GM21526 (cell line): ENCODE measurements around the gene PSMB11.
A peak's percentile ranks its signal among the peaks of the same experiment; 100 is the strongest.

Source experiments
- ATAC-seq: cut with Tn5 transposase; IDR thresholded peaks from one replicate; pipeline ENCODE4 v1.9.1; 2021; ENCODE audit warnings: moderate library complexity; ENCODE audit not compliant: unreplicated experiment, low FRiP score

The PSMB11 gene

DNA sequence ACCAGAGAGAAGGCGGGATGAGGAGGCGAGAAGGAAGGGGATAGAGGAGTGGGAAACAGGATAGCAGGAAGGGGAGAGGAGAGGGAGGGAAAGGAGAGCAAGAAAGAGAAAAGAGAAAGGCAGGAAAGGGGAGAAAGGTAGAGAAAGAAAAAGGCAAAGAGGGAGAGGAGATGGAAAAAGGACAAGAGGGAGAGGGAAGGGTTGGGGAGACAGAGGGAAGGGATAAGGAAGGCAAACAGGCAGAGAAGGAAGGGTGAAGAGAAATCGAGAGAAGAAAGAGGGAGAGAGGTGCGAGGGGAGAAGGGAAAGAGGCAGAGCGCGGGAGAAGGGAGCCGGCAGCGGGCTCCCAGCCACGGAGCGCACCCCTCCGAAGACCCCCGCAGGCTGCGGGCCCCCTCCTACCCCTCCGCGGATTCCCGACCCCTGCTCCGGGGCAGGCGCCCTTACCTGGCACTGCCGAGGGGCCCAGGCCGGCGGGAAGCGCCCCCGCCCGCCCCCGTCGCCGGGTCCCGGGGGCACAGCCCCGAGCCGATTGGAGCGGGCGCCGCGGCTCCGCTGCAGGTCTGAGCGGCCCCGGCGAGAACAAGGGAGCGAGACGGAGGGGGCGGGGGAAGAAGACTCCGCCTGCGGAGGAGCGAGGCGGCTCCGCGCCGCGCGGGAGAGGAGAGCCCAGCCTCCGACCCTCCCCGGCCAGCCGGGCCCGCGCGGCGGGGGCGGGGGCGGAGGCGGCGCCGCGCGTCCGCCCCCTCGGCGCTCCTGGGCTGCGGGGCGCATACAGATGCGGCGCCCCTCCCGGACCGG is 15.1 kb downstream of the PSMB11 start, which contains the start of gene CDH24:
TSS of gene CDH24 (minus strand) at position 565 of the 801 bp plus-strand sequence. CDS start 1,787 bp downstream, outside the sequence.
- ATAC-seq, result peak; percentile 39

DNA sequence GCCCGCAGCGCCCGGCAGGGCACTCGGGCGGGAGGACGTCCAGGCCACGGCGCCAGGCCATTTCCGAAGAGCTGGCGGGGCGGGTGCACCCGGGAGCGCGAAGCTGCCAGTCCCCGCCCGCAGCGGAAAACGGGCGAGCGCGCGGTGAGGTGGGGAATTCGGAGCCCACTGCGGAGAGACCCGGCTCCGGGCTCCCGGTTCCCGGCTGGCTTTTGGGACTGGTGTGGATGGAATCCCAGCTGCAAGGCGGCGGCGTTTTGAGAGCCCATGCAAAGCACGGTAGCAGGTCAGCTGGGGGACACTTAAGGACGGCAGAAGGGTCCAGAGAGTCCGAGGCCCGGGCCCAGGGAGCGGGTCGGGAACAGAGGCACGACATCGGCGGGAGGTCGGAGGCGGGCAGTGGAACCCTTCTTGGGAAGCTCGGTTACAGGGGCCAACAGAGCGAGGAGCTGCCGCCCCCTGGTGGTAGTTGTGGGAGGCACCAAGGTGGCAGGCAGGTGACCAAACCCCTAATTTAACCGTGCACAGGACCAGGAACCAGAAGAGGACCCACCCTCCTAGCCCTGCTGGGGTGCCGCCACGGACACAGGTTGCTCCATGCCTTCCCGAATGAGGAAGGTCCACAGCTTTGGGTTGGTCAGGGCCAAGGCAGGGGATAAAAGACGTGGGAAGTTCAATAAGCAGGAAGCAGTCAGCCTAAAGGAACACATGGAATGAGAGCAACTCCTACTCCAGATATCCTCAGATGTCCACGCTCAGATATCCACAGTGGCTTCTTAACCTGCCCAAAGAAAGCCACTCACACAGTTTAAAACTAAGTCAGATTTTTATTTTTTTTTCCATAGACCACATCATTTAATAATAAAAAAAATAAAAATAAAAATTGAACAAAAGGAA is 16.0 kb downstream of the PSMB11 start:
- peak; percentile 56 for ATAC-seq

DNA sequence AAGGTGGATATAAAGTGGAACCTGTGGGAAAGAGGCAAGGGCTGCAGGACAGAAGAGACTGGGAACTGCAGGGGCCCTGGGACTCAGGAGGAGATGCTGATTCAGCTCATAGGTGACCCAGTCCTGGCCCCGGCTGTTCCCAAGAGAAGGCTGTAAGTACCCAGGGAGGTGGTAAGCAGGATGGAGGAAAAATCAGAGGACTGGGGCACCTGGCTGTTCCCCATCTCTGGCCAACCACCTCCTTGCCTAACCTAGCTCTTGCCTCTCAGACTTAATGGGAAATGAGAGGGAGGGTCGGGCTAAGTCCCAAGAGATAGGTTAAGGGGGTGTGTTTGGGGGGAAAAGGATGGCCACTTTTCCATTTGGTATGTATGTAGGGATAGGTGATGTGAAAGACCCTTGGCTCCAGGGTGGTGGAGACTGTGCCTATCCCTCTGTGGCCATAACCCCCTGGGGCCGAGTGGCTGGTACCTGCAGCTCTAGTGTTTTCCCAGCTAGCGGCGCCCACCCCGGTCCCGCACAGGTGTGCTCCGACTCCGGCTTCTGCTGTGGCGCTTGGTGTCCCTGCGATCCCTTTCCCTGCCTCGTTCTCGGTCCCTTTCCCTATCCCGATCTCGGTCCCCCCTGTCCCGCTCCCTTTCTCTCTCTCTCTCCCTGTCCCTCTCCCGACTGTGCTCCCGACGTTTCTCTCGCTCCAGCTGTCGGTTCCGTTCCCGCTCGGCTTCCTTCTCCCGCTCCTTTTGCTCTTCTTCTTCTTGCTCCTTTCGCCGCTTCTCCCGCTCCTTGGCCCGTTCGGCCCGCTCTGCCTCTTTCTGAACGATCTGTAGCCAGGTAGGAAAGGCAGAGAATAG is 16.9 kb downstream of the PSMB11 start:
- no peak for ATAC-seq

DNA sequence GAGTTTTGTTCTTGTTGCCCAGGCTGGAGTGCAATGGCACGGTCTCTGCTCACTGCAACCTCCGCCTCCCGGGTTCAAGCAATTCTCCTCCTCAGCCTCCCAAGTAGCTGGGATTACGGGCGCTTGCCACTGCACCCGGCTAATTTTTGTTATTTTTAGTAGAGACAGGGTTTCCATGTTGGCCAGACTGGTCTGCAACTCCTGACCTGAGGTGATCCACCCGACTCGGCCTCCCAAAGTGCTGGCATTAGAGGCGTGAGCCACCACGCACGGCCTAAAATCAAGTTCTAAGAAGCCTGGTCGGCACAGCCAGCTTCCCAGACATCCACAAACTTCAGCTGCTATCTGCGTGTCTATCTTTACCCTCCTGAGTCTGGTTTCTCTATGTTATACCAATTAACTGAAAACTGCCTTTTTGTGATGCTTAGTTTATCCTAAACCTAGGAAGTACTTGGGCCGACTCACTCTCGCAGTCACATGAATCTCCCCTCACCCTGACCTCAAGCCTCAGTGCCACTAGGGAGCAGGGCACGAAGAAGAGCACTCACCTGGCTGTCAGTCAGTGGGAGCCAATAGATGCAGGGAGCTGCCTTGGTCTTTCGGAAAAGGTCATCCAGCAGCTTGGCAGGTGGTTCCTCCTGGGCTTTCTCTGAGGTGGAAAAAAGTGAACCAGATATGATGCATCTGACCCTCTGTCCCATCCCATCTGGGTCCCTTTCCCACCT is 18.7 kb downstream of the PSMB11 start:
- no peak for ATAC-seq

DNA sequence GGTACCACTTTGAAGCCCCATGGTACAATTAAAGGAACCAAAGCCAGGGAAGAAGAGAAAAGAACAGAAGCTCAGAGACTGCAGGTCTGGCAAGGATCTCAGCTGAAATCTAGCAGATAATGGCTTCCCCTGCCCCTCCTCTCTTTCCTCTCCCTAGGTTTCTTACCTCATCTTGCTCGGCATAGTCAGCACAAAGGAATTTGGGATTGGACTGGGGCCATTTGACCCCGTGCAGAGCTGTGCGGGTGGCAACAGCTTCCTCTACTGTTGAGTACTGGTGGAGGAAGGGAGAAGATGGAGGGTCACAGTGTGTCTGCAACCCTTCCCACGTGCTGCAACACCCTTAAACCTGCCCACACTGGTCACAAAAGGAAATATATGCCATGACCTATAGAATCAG is 20.0 kb downstream of the PSMB11 start:
- no peak for ATAC-seq

DNA sequence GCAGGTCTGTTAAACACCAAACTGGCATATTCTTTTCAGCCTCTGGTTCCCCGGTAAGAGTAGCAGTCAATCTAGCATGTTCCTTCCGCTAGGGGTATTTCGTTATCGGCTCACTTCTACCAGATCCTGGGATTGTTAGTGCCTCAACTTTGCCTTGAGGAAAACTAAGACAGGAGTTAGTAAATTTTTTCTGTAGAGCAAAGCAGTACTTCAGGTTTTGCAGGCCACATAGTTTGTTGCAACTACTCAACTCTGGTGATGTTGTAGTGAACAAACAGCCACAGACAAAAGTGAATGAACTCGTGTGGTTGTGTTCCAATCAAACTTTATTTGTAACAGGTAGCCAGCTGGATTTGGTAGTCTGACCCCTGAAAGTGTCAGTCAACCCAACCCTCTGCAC is 21.6 kb downstream of the PSMB11 start:
- ATAC-seq, result no peak

DNA sequence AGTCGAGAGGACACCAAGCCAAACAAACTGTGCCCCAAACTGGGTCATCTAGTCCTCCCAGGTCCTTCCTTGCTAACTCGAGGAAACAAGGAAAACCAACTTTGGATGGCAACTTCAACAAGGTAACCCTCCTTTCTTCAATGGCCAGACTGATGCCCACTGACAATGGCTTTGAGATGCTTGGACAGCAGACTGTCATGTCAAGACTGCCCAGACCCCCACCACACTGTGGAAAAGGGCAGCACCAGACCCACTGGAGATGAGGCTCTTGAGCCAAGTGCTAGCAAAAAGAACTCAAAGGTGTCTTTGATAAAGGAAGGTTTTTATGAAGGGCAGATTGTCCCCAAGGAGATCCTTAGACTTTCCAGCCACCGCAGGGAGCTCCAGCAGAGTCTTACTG is 24.4 kb downstream of the PSMB11 start:
- ATAC-seq, result no peak

DNA sequence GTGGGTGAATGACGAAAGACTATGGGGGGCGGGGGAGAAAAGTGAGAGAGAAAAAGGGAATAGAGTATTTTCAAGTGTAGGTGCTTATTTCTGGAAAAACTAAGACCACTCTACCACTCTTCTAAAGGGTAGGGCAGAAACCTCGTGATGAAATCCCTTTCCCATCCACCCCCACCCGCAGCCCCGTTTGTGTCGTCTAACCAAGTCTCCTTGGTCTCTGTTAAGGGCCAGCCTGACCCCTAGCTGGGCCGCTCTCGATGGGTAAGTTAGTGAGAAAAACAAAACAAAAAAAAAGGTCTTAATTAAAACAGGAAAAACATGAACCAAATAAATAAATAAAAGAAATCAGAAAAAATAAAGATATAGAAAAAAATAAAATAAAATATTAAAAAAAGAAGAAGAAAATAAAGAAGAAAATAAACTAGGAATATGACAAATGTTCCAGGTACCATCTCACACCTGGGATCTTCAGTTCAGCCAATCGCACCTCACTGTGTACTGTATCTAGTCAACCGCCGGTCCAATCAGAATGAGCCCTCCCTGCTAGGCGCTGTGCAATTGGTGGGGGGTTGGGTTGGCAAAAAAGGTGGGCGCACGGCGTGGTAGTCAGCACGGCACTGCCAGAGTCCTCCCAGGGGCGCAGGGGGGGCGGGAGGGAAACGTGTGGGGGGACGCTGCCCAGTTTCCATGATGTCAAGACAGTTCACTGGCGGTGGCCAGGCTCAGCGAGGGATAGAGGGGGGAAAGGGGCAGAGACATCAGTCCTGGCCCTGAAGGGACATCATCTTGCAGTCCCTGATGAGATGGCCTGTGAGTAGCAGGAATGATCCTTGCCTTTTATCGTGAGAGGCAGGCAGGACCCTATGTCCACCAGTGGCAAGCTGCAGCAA is 25.1 kb downstream of the PSMB11 start:
- no peak for ATAC-seq

DNA sequence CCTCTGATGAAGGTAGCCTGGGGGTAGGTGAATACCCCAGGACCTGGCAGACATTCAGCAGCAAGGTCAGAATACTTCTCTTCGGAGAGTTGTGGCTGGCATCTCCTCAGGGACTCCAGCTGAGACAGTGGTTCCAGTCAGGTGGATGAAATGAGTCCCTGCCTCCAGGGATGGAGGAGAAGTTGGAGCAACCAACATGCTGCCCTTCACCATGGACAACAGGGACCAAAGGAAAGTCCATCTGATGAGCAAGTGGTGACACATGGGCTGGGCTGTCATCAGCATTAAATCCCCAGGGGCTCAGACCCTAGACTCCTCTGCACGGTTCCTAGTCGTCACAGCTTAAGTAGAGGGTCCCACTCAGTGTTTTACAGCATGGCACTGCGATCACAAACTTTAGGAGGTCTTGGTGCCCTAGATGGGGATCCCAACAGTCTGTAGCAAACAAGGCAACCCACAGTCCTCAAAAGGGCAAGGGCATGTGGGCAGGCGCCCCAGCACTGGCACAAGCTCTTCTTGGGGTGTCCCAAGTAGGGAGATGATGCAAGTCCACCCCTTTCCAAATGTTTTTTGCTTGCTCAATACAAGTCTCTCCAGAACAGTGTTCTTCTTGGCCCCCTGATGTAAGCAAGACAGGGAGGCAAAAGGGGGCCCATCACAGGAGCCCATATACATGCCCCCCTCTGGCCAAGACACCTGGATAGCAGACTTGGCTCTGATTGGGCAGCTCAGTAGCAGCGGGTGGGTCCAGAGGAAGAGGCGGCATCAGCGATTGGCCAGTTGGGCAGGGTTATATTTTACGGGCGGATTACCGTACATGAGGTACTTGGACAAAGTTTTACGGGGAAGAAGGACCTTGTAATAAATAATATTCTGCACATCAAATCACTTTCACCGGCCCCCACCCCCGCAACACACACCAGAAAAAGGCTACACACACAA is 26.1 kb downstream of the PSMB11 start:
- no peak for ATAC-seq

DNA sequence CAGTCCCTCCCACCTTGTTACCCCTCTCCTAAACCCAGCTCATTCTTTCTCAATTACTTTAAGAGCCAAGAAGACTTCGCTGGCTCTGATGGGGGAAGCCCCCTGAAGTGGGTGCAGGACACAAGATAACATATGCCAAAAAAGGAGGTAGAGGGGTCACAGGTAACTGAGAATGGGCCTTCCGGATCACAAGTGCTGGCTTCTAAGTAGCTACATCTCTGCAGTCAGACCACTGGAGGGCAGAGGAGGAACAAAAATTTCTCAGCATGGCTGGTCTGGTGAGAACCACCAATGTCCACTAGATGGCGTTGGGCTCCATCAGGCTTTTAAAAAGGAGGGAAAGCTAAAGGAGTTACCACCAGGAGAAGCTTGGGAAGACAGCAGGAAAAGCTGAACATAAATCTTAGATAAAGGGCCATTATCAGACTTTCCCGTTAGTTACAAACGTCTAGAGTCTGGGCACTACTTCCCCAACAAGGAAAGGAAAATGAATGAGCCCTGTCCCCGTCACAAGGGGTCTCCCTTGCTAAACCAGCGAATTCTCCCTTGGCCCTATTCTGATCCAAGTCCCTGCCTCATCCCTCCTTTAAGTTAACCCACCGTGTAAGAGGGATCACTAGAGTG is 26.9 kb downstream of the PSMB11 start:
- ATAC-seq, result no peak

DNA sequence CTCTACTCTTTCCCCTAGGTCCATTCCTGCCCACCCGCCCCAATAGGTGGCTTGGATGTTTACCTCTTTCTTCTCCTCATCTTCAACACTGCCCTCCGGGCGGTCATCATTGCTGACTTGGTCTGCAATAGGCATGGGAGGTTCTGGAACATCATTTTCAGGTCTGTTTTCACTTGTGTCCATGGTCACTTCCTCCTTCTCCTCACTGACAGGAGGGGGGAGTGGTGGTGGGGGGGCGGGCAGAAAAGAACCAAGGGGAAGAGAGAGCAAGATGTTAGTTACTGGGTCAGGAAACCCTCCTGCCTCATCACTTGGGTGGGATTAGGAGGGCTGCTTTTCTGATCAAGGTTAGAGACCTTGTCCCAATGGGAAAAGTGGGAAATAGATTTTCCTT is 27.4 kb downstream of the PSMB11 start:
- no peak for ATAC-seq

DNA sequence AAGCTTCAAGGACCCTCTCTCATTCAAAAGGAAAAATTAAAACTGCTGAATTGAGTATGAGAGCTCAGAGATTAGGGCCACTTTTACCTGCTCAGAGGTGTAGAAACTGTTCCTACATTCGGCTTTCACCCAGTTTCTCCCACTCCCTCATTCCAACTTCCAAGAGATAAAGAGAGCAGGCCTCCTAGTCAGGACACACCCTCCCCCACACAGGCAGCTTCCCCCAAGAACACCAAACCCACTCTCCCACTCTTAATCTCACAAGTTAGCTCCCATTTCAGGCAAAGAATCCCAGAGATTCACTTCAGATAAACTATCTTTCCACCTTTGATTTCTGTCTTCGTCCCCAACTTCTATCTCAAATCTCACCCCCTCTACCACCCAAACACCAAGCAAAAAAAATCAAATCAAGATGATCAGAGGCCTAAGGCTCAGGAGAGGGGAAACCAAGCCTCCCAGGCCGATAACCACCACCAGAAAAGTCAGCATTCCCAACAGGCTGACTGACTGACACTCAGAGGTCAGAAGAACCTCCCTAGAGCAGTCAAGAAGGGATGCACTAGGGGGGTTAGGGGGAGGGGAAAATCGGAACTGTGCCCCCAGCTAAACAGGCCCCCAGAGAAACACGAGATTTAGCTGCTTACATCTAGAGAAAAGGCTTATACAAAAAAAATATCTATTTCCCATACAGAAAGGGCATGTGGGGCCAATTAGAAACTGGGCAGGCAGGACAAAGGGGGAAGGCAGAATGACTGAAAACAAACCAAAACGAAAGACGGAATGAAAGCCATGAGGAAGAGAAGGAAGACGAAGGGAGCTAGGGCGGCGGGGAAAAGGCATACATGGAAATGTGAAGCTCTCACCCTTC is 28.5 kb downstream of the PSMB11 start:
- no peak for ATAC-seq

DNA sequence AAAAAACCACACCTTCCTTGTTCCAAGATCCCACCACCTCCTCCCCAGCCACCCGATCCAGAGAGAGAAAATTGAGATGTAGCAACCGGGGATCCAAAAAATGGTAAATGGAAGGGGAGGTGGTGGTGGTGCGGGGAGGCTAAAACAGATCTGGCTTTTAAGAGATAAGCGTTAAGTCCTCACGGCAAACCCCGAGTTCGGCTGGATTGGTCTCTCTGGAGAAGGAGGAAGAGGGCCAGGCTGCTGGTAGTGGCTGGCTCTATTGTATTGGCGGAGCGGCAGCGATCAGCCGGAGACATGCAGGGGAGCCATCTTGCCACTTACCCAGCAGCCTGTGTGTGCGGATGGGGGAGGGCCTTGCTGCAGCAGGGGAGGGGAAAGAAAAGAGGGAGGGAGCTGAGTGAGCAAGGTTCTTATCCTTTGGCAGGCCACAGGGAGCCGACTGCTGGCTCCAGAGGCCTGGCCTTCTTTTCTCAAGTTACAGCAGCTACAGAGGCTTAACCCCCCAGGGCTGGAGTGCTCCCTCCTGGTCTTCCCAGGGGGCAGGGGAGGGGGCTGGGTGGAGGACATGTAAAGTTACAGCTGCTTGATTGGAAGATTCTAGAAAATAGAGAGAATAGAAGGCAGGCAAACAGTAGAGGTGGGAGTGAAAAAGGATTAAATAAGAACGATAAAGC is 29.4 kb downstream of the PSMB11 start:
- peak; percentile 70 for ATAC-seq

DNA sequence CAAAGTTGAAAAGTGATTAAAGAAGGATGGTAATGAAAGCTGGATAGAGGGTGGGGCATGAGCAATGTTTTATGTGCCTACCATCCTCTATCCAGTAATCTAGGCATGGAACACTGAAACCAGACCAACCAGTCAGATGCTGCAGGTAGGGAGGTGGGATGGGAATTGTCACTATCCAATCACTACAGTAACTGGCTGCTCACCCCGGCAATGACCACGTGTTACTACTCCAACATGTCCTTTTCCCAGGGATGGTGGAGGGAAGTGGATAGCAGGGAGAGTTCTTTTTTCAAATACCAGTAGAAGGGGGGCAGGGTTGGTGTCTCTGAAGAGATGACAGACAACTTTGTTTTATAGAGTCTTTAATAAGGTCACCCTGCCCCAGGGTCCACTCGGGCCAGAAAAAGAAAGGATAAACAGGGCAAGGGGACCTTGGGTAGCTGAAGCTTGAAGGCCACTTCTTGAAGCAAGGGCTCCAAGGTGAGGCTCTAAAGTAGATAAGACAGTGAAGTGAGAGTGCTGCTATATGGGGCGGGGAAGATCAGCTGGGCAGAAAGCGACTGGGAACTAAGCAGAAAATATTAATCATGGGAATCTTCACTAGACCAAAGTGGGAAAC is 30.0 kb downstream of the PSMB11 start:
- no peak for ATAC-seq

DNA sequence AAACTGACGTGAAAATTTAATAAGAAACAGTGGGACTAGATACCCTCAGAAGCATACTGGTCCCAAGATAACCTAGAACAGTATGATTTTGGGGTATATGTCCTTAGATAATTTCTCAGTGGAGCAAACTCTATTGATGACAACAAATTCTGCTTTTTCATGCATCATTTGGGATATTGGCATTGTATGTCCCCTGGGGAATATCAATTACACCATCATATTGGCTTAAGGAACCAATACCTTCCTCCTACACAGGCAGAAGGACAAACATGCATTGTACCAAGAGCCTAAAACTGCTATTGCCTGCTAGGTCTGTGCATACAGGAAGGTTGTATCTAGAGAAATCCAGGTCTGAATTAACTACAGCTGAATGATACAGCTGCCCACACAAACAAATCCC is 32.9 kb downstream of the PSMB11 start:
- no peak for ATAC-seq
